Activated T-helper 1 cell treated with Interleukin-2 at 50 U/mL for 16 hours (primary cell): Measurements from ENCODE around the gene PLTP.

Experiments
- DNase-seq: peaks from one replicate; pipeline ENCODE4 v3.0.0-alpha.2; 2020; ENCODE audit warnings: low read depth

PLTP gene

DNA sequence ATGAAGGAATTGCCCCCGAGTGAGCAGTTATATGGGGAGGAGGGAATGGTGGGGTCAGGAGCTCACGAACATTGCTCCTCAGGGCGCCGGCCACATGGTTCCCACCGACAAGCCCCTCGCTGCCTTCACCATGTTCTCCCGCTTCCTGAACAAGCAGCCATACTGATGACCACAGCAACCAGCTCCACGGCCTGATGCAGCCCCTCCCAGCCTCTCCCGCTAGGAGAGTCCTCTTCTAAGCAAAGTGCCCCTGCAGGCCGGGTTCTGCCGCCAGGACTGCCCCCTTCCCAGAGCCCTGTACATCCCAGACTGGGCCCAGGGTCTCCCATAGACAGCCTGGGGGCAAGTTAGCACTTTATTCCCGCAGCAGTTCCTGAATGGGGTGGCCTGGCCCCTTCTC lies 13.7 kb downstream of the PLTP start:
- DNase-seq = no peak

DNA sequence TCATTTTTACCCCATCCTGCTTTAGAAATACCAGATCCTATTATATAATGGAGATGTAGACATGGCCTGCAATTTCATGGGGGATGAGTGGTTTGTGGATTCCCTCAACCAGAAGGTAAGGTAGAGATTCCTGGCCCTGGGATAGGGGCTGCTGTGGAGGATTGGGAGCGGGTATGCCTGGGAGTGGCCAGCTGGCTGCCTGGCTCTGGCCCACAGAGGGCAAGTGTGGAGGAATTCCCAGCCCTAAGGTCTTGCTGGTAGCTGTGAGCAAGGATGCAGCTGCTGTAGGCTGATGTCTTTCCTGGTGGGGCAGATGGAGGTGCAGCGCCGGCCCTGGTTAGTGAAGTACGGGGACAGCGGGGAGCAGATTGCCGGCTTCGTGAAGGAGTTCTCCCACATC lies 14.3 kb downstream of the PLTP start:
- no peak for DNase-seq

DNA sequence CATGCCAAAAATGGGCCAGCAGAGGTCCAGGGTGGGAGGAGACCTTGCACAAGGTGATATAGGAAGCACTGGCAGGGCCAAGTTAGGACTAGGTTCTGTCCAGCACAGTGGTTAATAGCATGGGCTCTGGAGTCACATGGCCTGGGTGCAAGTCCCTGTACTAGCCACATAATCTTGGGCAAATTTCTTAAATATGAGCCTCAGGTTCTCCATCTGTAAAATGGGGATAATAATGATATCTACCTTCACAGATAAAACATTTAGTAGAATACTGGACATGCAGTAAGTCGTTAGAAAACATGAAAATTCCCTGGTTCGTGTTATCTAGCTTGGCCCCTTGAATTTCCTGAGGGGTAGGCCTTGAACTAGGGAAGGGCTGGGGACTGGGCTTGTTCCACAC lies 14.7 kb downstream of the PLTP start:
- DNase-seq = no peak

DNA sequence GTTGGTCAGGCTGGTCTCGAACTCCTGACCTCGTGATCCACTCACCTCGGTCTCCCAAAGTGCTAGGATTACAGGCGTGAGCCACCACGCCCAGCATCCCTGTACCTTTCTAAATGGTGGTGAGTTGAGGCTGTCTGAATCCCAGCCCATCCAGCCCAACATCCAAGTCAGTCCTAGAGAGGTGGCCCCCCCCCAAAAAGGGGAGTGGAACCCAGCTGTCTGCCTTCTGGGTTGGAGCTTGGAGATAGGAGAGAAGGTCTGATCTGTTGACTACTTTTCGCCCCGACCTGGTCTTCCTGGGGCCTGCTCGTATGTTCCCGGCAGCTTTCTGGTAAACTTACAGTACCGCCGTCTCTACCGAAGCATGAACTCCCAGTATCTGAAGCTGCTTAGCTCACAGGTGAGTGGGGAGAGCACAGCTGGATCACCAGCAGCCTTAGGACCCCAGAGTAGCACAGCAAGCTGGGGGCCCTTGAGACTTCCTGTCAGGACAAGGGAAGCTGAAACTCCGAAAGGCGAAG lies 15.3 kb downstream of the PLTP start:
- DNase-seq = no peak

DNA sequence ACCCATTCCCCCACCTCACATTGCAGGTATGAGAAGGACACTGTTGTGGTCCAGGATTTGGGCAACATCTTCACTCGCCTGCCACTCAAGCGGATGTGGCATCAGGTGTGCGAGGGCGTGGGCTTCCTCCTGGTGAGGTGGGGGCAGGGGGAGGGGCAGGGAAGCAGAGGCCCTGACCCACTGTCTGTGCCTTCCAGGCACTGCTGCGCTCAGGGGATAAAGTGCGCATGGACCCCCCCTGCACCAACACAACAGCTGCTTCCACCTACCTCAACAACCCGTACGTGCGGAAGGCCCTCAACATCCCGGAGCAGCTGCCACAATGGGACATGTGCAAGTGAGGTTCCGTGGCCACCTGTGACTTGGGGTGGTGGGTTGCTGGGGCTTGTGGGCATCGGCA lies 17.2 kb downstream of the PLTP start:
- no peak for DNase-seq

DNA sequence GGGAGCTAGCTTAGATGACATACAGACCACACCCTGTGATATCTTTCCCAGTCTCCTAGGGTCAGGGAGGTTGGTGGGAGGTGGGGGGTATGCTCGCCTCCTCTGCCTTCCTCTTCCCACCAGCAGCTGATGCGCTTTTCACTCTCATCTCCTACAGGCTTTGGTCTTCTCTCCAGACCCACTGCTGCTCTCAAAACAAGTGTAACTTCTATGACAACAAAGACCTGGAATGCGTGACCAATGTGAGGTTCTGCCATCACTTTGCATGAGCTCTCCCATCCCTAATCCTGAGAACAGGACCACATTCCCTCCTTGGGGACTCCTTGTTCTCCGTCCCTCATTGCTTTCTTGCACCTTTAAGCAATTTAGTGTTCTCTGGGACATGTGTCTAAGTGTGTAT lies 18.1 kb downstream of the PLTP start:
- DNase-seq = no peak

DNA sequence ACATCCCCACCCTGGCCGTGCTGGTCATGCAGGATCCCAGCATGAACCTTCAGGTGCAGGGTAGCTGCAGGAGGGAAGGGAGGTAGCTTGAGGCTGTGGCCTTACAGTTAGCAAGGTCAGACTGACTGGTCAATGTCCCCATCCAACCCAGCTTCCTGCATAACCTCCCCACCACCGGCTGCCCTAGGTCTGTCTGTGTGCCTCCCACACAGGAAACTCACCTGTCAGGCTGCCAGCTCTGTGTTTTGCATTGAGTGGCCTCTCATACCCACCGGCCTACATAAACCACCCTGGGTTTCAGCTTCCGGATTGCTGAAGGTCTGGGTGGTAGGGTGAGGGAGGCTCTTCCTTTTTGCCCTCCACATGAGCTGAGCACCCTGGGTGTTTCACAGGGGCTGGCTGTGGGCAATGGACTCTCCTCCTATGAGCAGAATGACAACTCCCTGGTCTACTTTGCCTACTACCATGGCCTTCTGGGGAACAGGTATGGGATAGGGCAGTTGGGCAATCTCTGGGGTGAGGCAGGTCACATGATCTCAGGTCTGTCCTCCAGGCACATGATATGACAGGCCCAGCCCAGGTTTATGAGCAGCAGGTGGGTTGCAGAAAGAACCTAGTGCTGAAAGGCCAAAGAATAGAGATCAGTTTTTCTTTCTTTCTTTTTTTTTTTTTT lies 19.0 kb downstream of the PLTP start:
- no peak for DNase-seq

DNA sequence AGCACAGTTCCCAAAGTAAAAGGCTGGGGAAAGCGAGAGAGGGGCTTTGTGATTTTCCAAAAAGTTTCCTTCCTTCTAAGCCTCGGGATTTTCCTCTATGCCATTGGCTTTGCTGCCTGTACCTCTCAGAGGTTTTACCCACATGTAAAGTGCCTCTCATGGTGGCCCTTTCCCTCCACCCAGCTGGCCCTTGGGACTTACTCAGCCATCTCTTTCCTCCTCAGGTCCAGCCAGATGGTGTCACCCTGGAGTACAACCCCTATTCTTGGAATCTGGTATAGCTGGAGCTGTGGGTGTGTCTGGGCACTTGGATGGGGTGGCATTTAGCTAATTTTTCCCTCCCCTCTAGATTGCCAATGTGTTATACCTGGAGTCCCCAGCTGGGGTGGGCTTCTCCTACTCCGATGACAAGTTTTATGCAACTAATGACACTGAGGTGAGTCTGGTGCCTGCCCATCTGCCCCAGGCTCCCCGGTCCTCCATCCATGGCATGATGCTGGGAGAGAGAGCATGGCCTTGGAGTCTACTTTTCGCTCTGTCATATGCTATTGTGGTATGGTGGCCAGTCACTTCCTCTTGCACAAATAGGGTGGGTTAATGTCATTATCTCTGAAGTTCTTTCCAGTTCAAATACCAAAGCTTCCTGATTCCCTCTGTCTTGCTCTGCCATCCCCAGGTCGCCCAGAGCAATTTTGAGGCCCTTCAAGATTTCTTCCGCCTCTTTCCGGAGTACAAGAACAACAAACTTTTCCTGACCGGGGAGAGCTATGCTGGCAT lies 19.7 kb downstream of the PLTP start:
- DNase-seq = no peak

DNA sequence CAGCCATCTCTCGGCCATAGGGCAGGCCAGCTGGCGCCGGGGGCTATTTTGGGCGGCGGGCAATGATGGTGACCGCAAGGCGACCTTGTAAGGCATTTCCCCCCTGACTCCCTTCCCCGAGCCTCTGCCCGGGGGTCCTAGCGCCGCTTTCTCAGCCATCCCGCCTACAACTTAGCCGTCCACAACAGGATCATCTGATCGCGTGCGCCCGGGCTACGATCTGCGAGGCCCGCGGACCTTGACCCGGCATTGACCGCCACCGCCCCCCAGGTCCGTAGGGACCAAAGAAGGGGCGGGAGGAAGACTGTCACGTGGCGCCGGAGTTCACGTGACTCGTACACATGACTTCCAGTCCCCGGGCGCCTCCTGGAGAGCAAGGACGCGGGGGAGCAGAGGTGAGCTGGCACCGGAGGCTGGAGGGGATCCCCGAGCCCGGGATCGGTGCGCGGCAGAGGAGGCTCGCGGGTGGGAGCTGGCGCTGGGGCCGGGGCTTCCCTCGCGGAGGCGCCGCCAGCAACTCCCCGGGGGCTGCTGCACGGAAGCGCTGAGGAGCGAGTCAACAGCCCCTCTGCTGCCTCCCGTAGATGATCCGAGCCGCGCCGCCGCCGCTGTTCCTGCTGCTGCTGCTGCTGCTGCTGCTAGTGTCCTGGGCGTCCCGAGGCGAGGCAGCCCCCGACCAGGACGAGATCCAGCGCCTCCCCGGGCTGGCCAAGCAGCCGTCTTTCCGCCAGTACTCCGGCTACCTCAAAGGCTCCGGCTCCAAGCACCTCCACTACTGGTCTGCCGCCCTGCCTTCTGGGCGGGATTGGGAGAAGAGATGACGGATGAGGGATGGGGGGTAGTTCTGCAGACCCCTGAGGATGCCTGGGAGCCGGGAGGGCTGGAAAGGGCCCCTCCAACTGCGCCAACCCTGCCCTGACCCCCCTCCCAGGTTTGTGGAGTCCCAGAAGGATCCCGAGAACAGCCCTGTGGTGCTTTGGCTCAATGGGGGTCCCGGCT lies 20.7 kb downstream of the PLTP start, which contains the start of the genes CTSA and NEURL2:
Gene CTSA, plus strand, starts transcription at position 351 of the 999 bp plus-strand sequence. Its CDS starts 234 bp downstream, at position 585.
Gene NEURL2, minus strand, starts transcription at position 224 of the 999 bp plus-strand sequence. Its CDS starts 217 bp downstream, at position 7.
- DNase-seq = peak; percentile 72

DNA sequence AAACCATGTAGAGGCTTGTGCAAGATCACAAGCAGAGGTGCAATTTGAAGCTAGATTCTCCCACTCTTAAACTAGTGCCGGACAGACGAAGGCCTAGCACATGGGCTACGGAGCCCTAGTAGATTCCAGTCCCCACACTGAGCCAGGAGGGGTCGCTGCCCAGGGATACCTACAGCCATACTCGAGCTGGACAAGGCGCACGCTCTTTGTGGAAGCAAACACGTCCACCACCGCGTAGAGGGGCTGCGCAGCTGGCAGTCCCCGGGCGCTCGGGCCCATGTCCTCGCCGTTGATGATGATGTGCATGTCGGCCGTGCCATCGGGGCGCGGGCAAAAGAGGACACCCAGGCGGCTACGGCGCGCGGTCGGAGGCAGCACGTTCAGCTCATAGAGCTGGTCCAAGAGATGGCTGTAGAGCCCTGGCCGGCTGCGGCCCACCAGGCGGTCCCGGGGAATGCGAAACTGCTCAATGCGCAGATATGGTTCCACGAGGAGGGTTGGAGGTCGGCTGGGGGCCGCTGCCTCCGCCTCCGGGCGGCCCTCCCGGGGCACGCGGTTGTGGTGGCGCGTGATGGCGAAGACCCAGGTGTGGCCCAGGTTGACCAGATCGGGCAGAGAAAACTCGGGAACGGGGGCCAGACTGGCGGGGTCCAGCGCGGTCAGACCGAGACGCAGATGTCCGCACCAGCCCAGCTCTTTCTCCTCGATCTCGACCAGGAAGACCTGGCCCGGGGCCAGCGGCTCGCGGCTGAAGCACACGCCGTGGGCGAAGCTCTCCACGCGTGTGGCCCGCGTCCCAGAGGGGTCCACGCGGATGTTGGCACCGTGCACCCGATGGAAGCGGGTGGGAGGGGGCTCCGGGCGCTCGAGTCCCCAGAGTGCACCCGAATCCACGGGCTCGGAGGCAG lies 21.6 kb downstream of the PLTP start:
- peak; percentile 23 for DNase-seq

DNA sequence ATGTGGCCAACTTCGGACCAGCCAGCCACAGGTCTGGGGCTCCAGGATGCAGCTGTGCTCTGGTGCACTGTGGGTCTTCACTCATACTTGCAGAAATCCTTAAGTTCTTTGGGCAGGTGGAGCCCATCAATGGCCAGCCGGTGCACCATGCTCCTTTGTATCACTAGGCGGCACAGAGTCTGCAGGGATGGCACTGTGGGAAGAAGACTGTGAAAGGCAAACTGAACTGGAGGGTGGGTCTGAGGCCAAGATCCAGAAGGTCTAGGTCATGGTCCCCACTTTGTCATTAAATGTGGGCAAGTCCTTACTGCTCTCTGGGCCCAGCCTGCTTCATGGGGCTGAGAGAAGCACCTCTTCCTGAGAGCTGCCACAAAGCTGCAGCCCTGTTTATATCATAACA lies 23.3 kb downstream of the PLTP start:
- DNase-seq = no peak

DNA sequence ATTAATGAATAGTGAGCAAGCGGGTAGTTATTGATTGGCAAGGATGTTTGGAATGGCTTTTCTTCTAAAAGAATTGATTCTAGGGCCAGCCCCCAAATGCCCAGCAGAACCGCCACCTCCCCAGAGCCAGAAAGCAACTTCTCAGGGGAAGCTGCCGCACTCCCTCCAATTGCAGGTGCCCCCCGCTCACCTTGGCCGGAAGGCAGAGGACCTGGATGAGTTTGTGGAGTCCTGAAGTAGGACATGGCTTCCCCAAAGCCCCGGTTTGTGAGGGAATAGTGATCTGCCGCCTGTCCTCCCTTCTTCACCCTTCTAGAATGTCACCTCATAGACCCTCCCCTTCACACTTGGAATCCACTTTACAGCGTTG lies 24.6 kb downstream of the PLTP start, which contains the start of gene SPATA25:
Gene SPATA25, minus strand, starts transcription at position 277 of the 370 bp plus-strand sequence. Its CDS starts 32 bp downstream, at position 245.
- DNase-seq = no peak

DNA sequence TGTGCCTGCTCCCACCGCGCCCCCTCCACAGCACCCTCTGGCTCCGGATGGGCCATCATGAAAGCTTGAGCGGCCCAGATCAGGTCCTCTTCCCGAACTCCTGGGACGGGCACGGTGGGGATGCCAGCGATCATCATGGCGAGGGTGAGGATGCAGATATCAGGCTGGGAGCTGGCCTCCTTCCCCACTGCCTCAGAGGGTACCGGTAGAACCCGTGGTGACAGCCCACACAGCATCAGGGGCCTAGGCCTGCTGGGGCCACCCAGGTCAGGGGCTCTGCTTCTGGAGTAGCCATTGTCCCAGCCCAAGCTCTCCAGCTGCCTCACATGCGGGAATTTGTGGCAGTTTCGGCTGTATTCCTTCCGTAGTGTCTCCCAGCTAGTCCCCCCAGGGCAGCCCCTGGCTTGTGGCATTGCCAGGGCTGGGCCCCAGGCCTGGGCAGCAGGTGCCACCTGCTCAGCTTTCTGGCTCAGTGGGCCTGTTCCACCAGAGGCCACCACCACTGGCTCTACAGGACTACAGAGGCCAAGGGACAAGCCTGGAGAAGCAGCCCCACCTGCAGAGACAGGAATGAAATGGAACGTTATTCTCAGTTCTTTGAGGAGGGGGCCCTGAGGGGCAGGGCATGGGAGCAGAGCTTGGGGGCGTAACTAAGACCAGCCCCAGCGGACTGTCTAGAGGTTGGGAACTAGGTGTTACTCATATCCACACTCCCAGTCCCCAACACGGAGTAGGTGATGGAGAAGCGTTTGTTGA lies 25.2 kb downstream of the PLTP start:
- DNase-seq = no peak

DNA sequence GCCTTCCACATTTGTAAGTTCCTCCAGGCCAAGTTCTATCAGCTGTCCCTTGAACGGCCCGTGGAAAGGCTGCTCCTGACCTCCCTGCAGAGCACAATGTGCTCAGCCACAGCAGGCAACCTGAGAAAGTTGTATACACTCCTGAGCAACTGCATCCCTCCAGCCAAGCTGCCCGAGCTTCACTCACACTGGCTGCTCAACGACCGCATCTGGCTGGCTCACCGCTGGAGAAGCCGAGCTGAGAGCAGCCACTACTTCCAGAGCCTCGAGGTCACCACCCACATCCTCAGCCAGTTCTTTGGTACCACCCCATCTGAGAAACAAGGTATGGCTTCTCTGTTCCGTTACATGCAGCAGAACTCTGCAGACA lies 28.9 kb downstream of the PLTP start:
- no peak for DNase-seq

DNA sequence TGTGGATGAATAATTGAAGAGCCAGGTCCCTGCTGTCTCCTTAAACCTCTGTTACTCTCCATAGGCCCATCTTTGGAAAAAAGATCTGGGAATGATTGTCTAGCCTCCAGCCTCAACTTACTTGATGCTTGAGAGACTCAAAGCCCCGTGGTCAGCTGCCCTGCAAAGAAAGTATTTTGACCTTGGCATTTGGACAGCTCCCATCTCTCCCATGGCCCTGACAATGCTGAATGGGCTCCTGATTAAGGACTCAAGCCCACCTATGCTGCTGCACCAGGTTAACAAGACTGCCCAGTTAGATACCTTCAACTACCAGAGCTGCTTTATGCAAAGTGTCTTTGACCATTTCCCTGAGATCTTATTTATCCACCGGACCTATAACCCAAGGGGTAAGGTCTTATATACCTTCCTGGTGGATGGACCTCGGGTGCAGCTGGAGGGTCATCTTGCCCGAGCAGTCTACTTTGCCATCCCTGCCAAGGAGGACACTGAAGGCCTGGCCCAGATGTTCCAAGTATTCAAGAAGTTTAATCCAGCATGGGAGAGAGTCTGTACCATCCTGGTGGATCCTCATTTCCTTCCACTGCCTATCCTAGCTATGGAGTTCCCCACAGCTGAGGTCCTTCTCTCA lies 29.4 kb downstream of the PLTP start:
- no peak for DNase-seq

DNA sequence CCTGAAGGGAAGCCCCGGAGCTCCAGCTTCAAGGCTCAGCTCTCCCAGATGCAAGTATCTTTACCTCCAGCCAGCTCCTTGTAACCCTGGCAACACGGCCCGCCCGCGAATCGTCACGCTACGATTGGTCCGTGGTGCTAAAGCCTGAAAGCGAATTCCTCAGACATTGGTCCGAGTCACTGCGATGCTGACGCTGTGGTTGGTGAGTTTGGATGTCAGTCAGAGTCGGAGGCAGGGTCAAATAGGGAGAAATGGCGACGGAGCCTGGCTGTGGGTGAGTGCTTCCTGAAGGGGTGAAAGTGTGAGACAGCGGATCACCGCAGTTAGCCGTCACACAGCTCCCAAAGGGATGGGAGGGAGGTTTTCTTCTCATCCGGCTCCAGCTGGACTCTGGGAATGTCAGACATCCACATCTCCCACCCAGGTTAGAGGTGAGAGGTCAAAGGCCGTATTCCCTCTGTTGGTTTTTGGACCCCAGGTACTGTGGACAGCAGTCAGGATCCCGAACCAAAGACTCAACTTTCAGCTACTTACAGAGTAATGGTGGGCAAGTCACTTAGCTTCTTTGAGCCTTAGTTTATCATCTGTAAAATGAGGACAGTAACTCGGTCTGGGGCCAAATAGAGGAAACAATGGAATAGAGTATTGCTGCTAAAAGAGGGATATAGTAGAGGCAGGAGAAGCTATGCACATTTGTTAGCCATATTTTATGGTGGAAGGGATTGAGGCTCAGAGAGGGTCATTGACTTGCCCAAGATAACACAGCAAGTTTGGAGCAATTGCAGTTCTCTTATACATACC lies 30.8 kb downstream of the PLTP start, which contains the start of gene ZSWIM1:
Gene ZSWIM1, plus strand, starts transcription at position 240 of the 801 bp plus-strand sequence. CDS start 1,366 bp downstream, outside the sequence.
- peak; percentile 94 for DNase-seq

DNA sequence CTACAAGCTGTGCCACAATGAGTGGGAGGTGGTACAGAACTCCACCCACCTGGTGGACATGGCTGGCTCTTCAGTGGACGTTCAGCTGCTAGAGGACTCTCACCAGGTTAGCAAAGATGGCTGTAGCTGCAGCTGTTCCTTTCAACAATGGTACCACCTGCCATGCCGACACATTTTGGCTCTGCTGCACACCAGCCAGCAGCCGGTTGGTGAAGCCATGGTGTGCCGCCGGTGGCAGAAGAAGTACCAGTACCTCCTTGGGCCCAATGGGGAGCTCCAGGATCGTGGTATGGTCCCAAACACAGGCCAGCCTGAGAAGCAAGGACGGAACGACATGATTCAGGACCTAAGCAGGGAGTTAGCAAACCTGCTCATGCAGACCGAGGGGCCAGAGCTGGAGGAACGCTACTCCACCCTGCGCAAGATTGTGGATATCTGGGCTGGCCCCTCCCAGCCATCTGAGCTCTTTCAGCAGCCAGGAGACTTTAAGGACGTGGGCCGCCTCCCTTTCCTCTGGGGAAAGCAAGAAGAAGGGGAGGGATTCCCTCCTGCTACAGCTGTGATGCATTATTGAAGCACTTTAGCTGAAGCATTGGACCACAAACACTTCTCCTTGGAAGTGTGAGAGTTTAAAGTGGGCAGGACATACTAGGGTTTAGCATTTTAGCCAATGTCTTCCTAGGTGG lies 33.7 kb downstream of the PLTP start:
- no peak for DNase-seq

DNA sequence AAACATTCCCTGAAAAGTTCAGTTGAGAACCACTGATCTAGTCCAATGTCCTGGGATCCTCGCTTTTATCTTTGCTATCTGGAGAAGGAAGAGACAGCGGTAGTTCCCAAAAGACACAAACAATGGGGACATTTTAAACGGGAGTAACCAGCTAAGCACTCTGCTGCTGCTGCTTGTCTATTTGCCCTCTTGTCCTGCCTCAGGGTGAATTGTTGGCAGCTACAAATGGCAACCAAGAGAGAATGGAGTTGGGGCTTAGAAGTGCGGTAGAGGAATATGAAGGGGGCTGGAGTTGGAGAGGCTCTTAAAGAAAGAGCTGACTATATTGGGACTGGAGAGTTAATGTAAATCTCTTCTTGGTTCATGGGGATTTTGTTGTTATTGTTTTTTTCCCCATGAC lies 37.4 kb downstream of the PLTP start:
- no peak for DNase-seq
